SK-N-SH (cell line): ENCODE data around the gene LRP11.
"Not testable (repeated sequence)": the region's sequence is repeated elsewhere in the genome, so short reads cannot be mapped to it uniquely, and the experiment has no call there.

ENCODE experiments used
- EZH2phosphoT487 ChIP-seq: fragments of 200-600 bp; sonication (generic); IDR thresholded peaks from 2 replicates; pipeline ENCODE4 v1.6.1; 2017; ENCODE audit warnings: low read depth, mixed run types, mild to moderate bottlenecking, antibody characterized with exemption, moderate library complexity, borderline replicate concordance
- FOXJ3 ChIP-seq: sonication (generic); formaldehyde crosslinking; IDR thresholded peaks from 2 replicates; pipeline ENCODE4 v1.5.1; 2020; ENCODE audit warnings: mild to moderate bottlenecking, missing genetic modification reagents
- FOXM1 ChIP-seq: IDR thresholded peaks from 2 replicates; pipeline ENCODE4 v1.4.0; 2012; ENCODE audit warnings: low read depth, mild to moderate bottlenecking
- JUND ChIP-seq: IDR thresholded peaks from 2 replicates; pipeline ENCODE4 v1.4.0; 2012
- MXI1 ChIP-seq: IDR thresholded peaks from 2 replicates; pipeline ENCODE4 v1.6.1; 2012; ENCODE audit warnings: mild to moderate bottlenecking, low read depth, low read length, improper control_type of control experiment
- POLR2AphosphoS5 ChIP-seq: IDR thresholded peaks from 2 replicates; pipeline ENCODE4 v1.6.1; 2012; ENCODE audit warnings: low read depth, low read length
- RAD21 ChIP-seq: IDR thresholded peaks from 2 replicates; pipeline ENCODE4 v1.6.1; 2012; ENCODE audit warnings: mild to moderate bottlenecking, low read length
- SIN3A ChIP-seq: IDR thresholded peaks from 2 replicates; pipeline ENCODE4 v1.6.1; 2012; ENCODE audit warnings: low read depth, mild to moderate bottlenecking, low read length, moderate library complexity, borderline replicate concordance
- TCF12 ChIP-seq: IDR thresholded peaks from 2 replicates; pipeline ENCODE4 v1.4.0; 2012
- TF ChIP-seq, protein P1 (sequence below): fragments of 200-600 bp; sonication (generic); IDR thresholded peaks from 2 replicates; pipeline ENCODE4 v1.6.1; 2017; ENCODE audit warnings: antibody characterized with exemption, mild to moderate bottlenecking, moderate library complexity
- TF ChIP-seq, protein P2 (sequence below): fragments of 150-350 bp; IDR thresholded peaks from 2 replicates; pipeline ENCODE4 v1.6.1; 2017; ENCODE audit warnings: antibody characterized with exemption, low read length, low read depth, borderline replicate concordance
- TF ChIP-seq, protein P3 (sequence below): IDR thresholded peaks from 2 replicates; pipeline ENCODE4 v1.4.0; 2012; ENCODE audit warnings: low read depth
- TF ChIP-seq, protein P4 (sequence below): fragments of 150-350 bp; IDR thresholded peaks from 2 replicates; pipeline ENCODE4 v1.6.1; 2016; ENCODE audit warnings: mild to moderate bottlenecking, low read depth, low read length

DNA sequence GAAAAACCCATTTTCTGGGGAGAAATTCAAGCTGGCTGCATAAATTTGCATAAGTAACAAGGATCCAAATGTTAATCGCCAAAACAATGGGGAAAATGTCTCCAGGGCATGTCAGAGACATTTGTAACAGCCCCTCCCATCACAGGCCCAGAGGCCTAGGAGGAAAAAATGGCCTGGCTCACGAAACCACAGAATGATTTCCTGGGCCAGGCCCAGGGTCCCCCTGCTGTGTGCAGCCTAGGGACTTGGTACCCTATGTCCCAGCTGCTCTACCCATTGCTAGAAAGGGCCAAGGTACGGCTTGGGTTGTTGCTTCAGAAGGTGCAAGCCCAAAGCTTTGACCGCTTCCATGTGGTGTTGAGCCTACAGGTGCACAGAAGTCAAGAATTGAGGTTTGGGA is 44.3 kb upstream of the LRP11 start:
- TF ChIP-seq FOXM1; SIN3A; MXI1; TCF12; JUND; EZH2phosphoT487; POLR2AphosphoS5; FOXJ3 (CRISPR knock-in tag); RAD21: not testable (repeated sequence)
- TF ChIP-seq, protein P1, sequence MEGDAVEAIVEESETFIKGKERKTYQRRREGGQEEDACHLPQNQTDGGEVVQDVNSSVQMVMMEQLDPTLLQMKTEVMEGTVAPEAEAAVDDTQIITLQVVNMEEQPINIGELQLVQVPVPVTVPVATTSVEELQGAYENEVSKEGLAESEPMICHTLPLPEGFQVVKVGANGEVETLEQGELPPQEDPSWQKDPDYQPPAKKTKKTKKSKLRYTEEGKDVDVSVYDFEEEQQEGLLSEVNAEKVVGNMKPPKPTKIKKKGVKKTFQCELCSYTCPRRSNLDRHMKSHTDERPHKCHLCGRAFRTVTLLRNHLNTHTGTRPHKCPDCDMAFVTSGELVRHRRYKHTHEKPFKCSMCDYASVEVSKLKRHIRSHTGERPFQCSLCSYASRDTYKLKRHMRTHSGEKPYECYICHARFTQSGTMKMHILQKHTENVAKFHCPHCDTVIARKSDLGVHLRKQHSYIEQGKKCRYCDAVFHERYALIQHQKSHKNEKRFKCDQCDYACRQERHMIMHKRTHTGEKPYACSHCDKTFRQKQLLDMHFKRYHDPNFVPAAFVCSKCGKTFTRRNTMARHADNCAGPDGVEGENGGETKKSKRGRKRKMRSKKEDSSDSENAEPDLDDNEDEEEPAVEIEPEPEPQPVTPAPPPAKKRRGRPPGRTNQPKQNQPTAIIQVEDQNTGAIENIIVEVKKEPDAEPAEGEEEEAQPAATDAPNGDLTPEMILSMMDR, result not testable (repeated sequence)
- TF ChIP-seq, protein P2, sequence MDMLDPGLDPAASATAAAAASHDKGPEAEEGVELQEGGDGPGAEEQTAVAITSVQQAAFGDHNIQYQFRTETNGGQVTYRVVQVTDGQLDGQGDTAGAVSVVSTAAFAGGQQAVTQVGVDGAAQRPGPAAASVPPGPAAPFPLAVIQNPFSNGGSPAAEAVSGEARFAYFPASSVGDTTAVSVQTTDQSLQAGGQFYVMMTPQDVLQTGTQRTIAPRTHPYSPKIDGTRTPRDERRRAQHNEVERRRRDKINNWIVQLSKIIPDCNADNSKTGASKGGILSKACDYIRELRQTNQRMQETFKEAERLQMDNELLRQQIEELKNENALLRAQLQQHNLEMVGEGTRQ, result not testable (repeated sequence)
- TF ChIP-seq, protein P3, sequence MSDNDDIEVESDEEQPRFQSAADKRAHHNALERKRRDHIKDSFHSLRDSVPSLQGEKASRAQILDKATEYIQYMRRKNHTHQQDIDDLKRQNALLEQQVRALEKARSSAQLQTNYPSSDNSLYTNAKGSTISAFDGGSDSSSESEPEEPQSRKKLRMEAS, result not testable (repeated sequence)
- TF ChIP-seq, protein P4, sequence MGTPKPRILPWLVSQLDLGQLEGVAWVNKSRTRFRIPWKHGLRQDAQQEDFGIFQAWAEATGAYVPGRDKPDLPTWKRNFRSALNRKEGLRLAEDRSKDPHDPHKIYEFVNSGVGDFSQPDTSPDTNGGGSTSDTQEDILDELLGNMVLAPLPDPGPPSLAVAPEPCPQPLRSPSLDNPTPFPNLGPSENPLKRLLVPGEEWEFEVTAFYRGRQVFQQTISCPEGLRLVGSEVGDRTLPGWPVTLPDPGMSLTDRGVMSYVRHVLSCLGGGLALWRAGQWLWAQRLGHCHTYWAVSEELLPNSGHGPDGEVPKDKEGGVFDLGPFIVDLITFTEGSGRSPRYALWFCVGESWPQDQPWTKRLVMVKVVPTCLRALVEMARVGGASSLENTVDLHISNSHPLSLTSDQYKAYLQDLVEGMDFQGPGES, result not testable (repeated sequence)
